Kidney epithelial cell (primary cell): ENCODE data around the gene PLXND1. TPM values are rescaled to one million over a fixed set of nuclear protein-coding genes. Genes with fewer than 3 reads are reported as not detected.

Experiments
- DNase-seq: peaks from one replicate; pipeline ENCODE4 v3.0.0-alpha.2; 2010; ENCODE audit warnings: low read depth
- H3K27me3 ChIP-seq: 2 replicates; pipeline ENCODE4 v1.6.0; 2011; ENCODE audit warnings: low read length; ENCODE audit not compliant: control insufficient read depth, insufficient read depth
- H3K36me3 ChIP-seq: 2 replicates; pipeline ENCODE4 v1.5.1; 2011; ENCODE audit warnings: low read length; ENCODE audit not compliant: control insufficient read depth, insufficient read depth
- H3K4me3 ChIP-seq: 2 replicates; pipeline ENCODE4 v1.5.1; 2011; ENCODE audit warnings: low read depth, mild to moderate bottlenecking, control low read depth, low read length
- CTCF ChIP-seq: IDR thresholded peaks from 2 replicates; pipeline ENCODE4 v1.5.1; 2011; ENCODE audit warnings: mild to moderate bottlenecking, moderate library complexity, low read length, control low read depth, inconsistent platforms; ENCODE audit not compliant: insufficient read depth, poor library complexity, severe bottlenecking
- total RNA-seq: library from RNA; depleted of rRNA; stranded (reverse); fragments of >200 nt; gene quantifications from 2 replicates; pipeline ENCODE4 v1.2.3, GENCODE V29; 2015

The PLXND1 gene
- total RNA-seq, 1 donor from 2014 or later: 103 TPM

- no peaks in the 10 kb centered on the region for H3K27me3 ChIP-seq
- DNase-seq: no peak
- TF ChIP-seq CTCF: no peak
Observed at GRCh38 chr3:129624347-129625071, 18.0 kb upstream of the PLXND1 start.

GRCh38 chr3:129623447-129624118 is 17.1 kb upstream of the PLXND1 start:
- no peak for TF ChIP-seq CTCF
- no peak for DNase-seq
- H3K36me3 ChIP-seq: no peaks in the 10 kb centered on the region

More at GRCh38 chr3:129624347-129625071, 18.0 kb upstream of the PLXND1 start:
- no peaks in the 10 kb centered on the region for H3K36me3 ChIP-seq
- no peak overlapping the region for H3K4me3 ChIP-seq

GRCh38 chr3:129622933-129623332 is 16.5 kb upstream of the PLXND1 start:
- H3K27me3 ChIP-seq: no peaks in the 10 kb centered on the region
- TF ChIP-seq CTCF: no peak
- H3K4me3 ChIP-seq: no peak overlapping the region
- H3K36me3 ChIP-seq: no peaks in the 10 kb centered on the region
- DNase-seq: no peak

More at GRCh38 chr3:129623447-129624118, 17.1 kb upstream of the PLXND1 start:
- Histone ChIP-seq H3K4me3 (no peak overlapping the region), H3K27me3 (no peaks in the 10 kb centered on the region)

- no peak for TF ChIP-seq CTCF
- DNase-seq: no peak
- Histone ChIP-seq H3K27me3 (no peaks in the 10 kb centered on the region), H3K36me3 (no peaks in the 10 kb centered on the region), H3K4me3 (no peak overlapping the region)
Observed at GRCh38 chr3:129622226-129622874, 15.9 kb upstream of the PLXND1 start.

- DNase-seq: no peak
- no peak for TF ChIP-seq CTCF
- Histone ChIP-seq H3K27me3 (no peaks in the 10 kb centered on the region), H3K4me3 (no peak overlapping the region), H3K36me3 (no peaks in the 10 kb centered on the region)
Observed at GRCh38 chr3:129621626-129622225, 15.2 kb upstream of the PLXND1 start.
